GM12891 (cell line): ENCODE results near the gene ZNF516.
"Not testable (repeated sequence)": the region's sequence is repeated elsewhere in the genome, so short reads cannot be mapped to it uniquely, and the experiment has no call there.

Experiments
- DNase-seq: peaks from one replicate; pipeline ENCODE4 v3.0.0; 2011; ENCODE audit warnings: low spot score; ENCODE audit not compliant: insufficient read length
- FAIRE-seq: peaks from 2 replicates; lab custom pipeline; 2011; peaks lifted over from hg19 to GRCh38; lab: Jason Lieb, UNC
- PAX5 ChIP-seq: IDR thresholded peaks from 2 replicates; pipeline ENCODE4 v1.6.1; 2011; ENCODE audit warnings: low read length, moderate library complexity, mild to moderate bottlenecking; ENCODE audit not compliant: insufficient read depth, severe bottlenecking
- POLR2A ChIP-seq: IDR thresholded peaks from 2 replicates; pipeline ENCODE4 v1.6.1; 2011; ENCODE audit warnings: low read depth, low read length, control low read depth
- POLR2AphosphoS5 ChIP-seq: IDR thresholded peaks from 2 replicates; pipeline ENCODE4 v1.6.1; 2011; ENCODE audit warnings: low read depth, low read length, control low read depth
- POU2F2 ChIP-seq: IDR thresholded peaks from 2 replicates; pipeline ENCODE4 v1.6.1; 2011; ENCODE audit warnings: low read depth, mild to moderate bottlenecking, control low read depth, low read length, moderate library complexity
- SPI1 ChIP-seq: IDR thresholded peaks from 2 replicates; pipeline ENCODE4 v1.6.1; 2011; ENCODE audit warnings: low read depth, low read length, control low read depth
- TAF1 ChIP-seq: IDR thresholded peaks from 2 replicates; pipeline ENCODE4 v1.6.1; 2011; ENCODE audit warnings: low read depth, low read length, control low read depth

Gene ZNF516

DNA sequence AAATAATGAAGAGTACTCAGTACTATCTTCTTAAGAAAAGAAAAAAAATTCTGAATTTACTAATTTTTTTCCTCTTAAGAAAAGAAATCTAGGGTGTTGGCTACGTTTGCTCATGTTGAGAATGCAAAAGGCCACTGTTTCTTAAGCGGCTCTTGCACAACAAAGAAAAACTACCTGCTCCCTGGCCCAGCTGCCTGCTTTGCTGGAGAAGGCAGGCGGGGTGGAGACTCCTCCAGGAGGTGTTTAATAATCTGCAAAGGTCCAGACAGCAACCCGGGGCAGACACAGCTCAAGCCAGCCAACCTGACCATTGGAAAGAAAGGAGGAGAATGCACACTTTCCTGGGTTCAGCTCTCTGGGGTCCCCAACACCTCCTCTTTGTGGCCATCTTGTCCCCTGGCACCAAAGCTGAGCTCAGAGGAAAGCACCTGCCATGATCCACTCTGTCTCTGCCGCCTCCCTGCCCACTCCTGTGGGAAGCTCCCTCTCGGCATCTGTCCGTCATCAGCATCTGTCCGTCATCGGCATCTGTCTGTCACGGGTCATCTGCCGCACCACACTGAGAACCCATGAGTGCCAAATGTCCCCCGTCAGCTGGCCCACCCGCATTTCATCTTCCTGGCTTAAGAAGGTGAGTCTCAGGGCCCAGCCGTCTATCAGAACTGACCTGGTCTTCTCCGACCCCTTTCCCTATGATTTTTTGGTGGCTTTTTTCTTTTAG, 11.9 kb downstream of the ZNF516 start:
- no peak for DNase-seq
- TF ChIP-seq PAX5 (no peak), POLR2A (no peak), SPI1 (no peak), TAF1 (no peak), POLR2AphosphoS5 (no peak), POU2F2 (no peak)
- no peak for FAIRE-seq

- DNase-seq (no peak), FAIRE-seq (peak; percentile 57)
- TF ChIP-seq POU2F2 (no peak), SPI1 (no peak), TAF1 (no peak), POLR2AphosphoS5 (no peak), PAX5 (no peak), POLR2A (no peak)
Measured at GRCh38 chr18:76482267-76482666, 12.8 kb downstream of the ZNF516 start.

DNA sequence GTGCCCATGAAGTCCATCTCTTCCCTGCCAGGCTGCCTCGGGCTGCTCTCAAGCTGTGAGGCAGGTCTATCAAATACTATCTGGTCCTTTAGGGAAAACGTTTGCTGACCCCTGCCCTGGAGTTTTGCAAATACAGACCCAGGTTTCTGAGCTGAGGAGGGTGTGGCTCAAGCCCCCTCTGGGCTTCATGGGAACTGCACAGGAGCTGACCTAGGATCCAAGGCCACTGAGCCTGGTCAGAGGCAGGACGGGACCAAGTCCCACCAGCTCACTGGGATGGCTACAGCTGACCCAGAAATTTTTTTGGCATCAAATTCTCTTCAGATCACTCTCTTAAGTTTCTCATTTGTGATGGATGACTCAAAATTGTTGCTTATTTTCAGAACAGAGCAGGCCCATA, 14.1 kb downstream of the ZNF516 start:
- FAIRE-seq (no peak), DNase-seq (no peak)
- TF ChIP-seq POLR2A (no peak), TAF1 (no peak), POU2F2 (no peak), SPI1 (no peak), POLR2AphosphoS5 (no peak)

GRCh38 chr18:76479351-76480238, 15.4 kb downstream of the ZNF516 start:
- TF ChIP-seq POU2F2: no peak
- TF ChIP-seq SPI1: no peak
- TF ChIP-seq POLR2AphosphoS5: no peak
- no peak for TF ChIP-seq POLR2A
- no peak for TF ChIP-seq PAX5
- DNase-seq (no peak), FAIRE-seq (peak; percentile 26)

- DNase-seq (no peak), FAIRE-seq (peak; percentile 96)
- TF ChIP-seq POU2F2 (no peak), PAX5 (no peak), SPI1 (no peak), TAF1 (no peak), POLR2AphosphoS5 (peak; percentile 55; the same call in 1 of the 2 replicates), POLR2A (no peak)
Measured at GRCh38 chr18:76476665-76477561, 18.1 kb downstream of the ZNF516 start.

DNA sequence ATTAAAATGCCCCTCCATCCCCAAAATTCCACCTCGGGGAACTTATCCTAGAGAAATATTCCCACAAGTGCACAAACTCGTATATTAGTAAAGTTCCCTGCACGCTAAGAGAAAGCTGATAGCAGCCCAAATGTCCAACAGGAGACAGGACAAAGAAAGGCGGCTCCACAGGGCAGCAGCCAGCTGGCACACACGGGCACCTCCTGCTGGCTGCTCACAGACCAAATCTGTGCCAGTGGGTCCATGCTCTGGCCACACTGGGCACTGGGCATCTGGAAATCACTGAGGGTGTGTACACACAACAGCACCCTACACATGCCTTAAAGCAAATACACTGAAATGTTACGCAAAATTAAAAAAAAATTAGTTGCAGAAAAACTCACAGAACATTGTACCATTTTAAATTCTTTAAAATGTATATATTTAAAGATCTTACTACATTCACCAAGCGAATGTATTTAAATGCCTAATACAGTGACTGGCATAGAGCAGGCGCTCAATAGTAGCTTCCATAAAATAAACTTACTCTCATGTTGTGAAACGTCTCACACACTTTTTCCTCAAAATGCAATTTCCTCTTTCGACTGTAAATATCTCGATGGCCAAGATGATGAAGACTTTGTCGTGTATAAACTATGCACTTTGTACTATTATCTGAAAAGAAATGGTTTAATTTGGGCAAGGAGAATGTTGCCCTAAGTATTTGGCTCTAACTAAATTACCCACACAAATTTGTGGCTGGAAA, 19.4 kb downstream of the ZNF516 start:
- FAIRE-seq (peak; percentile 52), DNase-seq (no peak)
- TF ChIP-seq POLR2A (no peak), POLR2AphosphoS5 (no peak), POU2F2 (no peak), SPI1 (no peak), PAX5 (no peak), TAF1 (no peak)

DNA sequence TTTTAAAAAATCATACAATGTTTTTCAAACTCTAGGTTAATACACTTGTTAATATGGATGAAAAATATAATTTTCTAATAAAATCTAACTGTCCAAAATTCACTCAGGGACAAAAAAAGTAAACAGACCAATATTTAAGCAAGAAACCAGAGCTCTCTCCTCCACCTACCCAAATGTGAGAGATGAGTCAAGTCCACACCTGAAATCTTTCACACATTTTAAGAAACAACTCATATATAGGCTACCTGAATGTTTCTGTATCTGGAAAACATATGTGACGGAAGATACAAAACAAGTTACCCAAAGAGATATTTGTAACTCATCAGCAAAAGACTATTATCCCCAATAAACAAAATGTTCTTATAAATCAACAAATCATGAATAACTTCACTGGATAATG, 20.2 kb downstream of the ZNF516 start:
- FAIRE-seq: no peak
- TF ChIP-seq POLR2AphosphoS5 (no peak), PAX5 (no peak), POU2F2 (no peak), POLR2A (no peak), TAF1 (no peak), SPI1 (no peak)
- DNase-seq: no peak

GRCh38 chr18:76473521-76473920, 21.5 kb downstream of the ZNF516 start:
- DNase-seq, FAIRE-seq: not testable (repeated sequence)

DNA sequence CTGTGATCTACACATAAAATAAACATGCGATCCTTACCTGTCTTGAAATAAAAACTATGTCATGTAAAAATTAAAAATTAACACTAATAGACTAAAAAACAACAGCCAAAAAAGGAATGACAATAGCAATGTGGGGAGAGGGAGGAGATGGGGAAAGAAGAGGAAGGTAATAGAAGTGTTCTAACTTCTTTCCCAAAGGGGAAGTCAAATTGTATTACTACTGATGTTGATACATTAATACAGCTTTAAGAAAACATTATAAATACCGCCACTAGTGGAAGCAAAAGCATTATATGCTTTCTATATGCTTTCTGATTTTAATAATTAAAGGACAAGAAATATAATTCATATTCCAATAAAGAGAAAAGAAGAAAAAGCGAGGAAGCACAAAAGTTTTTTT, 22.2 kb downstream of the ZNF516 start:
- no peak for FAIRE-seq
- DNase-seq: no peak
- no peak for TF ChIP-seq POLR2A
- TF ChIP-seq TAF1: no peak
- no peak for TF ChIP-seq PAX5
- TF ChIP-seq SPI1: no peak
- no peak for TF ChIP-seq POU2F2
- no peak for TF ChIP-seq POLR2AphosphoS5
